ENCODE results near the gene DUOX1. TPM values are rescaled to one million over a fixed set of nuclear protein-coding genes. Genes with fewer than 3 reads are reported as not detected.

DUOX1 gene
- total and polyA plus RNA-seq, 12 donors, result 2.5 to 98.8 (median 23.6) TPM; not detected in 1

DNA sequence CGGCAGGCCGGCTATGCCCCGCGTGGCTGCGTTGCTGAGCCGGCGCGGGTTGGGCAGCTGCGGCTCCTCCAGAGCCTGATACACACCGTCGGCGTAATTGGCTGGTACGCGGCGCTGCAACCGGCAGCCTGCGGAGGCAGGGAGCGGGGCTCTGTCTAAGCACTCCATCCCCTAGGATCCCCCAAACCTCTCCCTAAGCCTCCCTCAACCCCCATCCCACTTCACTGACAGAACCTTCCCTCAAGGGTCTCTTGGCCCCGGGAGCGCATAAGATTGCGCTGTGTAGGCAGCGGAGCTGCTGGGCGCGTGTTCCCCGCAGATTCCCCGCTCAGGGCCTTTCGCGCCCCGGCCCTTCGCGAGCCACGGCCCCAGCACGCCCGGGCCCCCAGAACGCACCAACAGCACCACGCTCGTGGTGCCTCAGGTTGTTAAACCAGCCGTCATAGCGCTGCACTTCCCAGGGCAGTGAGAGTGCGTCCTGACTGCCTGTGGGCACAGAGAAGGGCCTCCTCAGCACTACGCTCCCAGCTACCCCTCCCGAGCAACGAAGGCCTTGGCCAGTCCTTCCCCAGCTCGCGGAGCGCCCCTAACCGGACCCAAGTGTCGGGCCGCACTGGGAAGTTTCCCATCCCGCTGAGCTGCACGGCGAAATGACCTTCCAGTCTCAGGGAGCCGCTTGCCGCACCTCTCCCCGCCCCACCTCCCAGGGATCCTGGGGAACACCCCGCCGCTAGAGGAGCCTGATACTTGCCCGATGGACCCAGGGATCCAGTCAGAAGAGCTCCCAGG, 17.0 kb upstream of the DUOX1 start:
- Histone ChIP-seq H3K9me3 (replicated peaks in 1 of 3) (no peaks in the 10 kb centered on the region), H3K4me3 (no peak overlapping the region), H3K4me1 (replicated peaks in 1 of 2) (peaks cover 6 to 18% of the 10 kb centered on the region in 2 donors), H3K27me3 (peaks cover 72% of the 10 kb centered on the region), H3K27ac (no peak overlapping the region), H3K36me3 (replicated peaks in 1 of 2) (no peaks in the 10 kb centered on the region)
- intact Hi-C loops (cut with DNase I), result loop anchor here in 1 of 2 donors (10.0 kb wide), 2 partner anchors 58 to 138 kb away; no protein-coding TSS in a partner anchor
- TF ChIP-seq POLR2A (IDR thresholded peaks at IDR 0.05), result no peak
- TF ChIP-seq, protein P1, sequence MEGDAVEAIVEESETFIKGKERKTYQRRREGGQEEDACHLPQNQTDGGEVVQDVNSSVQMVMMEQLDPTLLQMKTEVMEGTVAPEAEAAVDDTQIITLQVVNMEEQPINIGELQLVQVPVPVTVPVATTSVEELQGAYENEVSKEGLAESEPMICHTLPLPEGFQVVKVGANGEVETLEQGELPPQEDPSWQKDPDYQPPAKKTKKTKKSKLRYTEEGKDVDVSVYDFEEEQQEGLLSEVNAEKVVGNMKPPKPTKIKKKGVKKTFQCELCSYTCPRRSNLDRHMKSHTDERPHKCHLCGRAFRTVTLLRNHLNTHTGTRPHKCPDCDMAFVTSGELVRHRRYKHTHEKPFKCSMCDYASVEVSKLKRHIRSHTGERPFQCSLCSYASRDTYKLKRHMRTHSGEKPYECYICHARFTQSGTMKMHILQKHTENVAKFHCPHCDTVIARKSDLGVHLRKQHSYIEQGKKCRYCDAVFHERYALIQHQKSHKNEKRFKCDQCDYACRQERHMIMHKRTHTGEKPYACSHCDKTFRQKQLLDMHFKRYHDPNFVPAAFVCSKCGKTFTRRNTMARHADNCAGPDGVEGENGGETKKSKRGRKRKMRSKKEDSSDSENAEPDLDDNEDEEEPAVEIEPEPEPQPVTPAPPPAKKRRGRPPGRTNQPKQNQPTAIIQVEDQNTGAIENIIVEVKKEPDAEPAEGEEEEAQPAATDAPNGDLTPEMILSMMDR (IDR thresholded peaks at IDR 0.05), result no peak
- WGBS, 4 donors, result 2 to 7% (median 4%) methylated on average over 48 to 58 of the region's 58 CpGs; no CpG with 5 or more reads in 1 of the 4 donors
- DNase-seq, result no peak

DNA sequence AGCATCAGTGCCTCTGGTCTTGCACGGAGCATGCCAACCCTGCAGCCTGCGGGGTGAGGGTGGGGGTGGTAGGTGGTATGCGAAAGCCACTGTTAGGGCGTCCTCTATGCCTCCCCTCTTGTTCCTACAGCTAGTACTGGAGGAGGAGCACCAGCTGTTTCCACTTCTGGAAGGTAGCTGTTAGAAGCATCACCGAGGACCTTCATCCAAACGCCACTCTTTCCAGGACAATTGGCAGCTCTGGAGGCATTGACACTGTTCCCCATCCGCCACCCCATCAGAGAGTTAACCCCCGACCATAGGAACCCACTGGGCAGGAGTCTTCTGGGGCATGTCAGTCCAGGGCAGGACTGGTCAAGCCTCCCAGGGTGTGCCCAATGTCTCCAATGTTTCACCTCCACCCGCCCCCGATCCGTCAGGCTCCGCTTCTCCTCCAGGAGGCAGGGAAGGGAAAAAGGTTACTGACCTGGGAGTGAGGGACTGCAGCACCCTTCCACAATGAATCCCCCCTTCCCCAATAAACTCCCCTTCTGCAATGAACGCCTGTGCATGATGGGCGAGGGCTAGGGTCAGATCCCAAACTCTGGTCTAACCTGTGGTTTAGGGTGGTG, 16.3 kb upstream of the DUOX1 start:
- TF ChIP-seq, protein P1 (IDR thresholded peaks at IDR 0.05), result no peak
- TF ChIP-seq POLR2A (IDR thresholded peaks at IDR 0.05), result no peak
- H3K9me3 ChIP-seq (replicated peaks in 1 of 3), result no peaks in the 10 kb centered on the region
- 18 to 28% (median 26%) methylated on average over 11 to 14 of the region's 14 CpGs for WGBS, 4 donors
- no peak for DNase-seq
- H3K27ac ChIP-seq, result no peak overlapping the region
- intact Hi-C loops (cut with DNase I), result loop anchor here in 1 of 2 donors (10.0 kb wide), 2 partner anchors 59 to 139 kb away; no protein-coding TSS in a partner anchor
- H3K4me3 ChIP-seq, result no peak overlapping the region
- H3K27me3 ChIP-seq, result peaks cover 72% of the 10 kb centered on the region
- H3K36me3 ChIP-seq (replicated peaks in 1 of 2), result no peaks in the 10 kb centered on the region
- H3K4me1 ChIP-seq (replicated peaks in 1 of 2), result peaks cover 6 to 19% of the 10 kb centered on the region in 2 donors

DNA sequence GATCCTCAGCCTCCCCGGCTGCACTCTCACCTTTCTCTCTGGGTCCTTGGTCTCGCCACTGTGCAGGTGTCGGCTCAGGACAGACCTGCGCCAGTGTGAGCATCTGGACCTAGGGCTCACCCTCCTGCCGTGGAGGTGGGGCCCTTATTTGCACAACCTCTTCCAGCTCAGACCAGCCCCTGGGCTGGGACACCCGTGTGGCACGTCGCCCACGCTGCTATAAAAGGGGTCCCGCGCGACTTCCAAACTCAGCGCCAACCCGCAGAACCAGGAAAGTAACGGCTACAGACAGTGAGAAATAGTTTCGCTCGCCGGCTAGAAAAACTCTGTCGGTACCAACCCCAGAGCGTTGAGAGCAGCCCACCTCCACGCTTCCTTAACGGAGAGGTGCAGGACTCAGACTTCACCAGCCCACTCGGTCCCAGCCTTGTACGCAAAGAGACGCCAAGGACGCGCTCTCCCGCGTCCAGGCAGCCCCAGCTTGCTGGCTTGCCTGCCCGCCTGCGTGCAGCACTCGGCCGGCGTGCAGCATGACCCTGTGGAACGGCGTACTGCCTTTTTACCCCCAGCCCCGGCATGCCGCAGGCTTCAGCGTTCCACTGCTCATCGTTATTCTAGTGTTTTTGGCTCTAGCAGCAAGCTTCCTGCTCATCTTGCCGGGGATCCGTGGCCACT, 15.6 kb upstream of the DUOX1 start, which contains the start of the genes DUOX2 and DUOXA2:
DUOX2 (minus strand) TSS at position 97 of the 675 bp plus-strand sequence. CDS start 761 bp downstream, outside the sequence.
DUOXA2 (plus strand) TSS at position 251 of the 675 bp plus-strand sequence; CDS start at position 531, 280 bp downstream.
- Histone ChIP-seq H3K4me1 (replicated peaks in 1 of 2) (peaks cover 6 to 19% of the 10 kb centered on the region in 2 donors), H3K36me3 (replicated peaks in 1 of 2) (no peaks in the 10 kb centered on the region), H3K27ac (no peak within 1 kb of the TSS), H3K27me3 (peaks cover 66% of the 10 kb centered on the region), H3K9me3 (replicated peaks in 1 of 3) (no peaks in the 10 kb centered on the region), H3K4me3 (peak within 1 kb of the TSS in 1 of 4 donors; percentile 9)
- TF ChIP-seq, protein P1 (IDR thresholded peaks at IDR 0.05), result no peak
- TF ChIP-seq POLR2A (IDR thresholded peaks at IDR 0.05), result no peak
- DNase-seq, result peak in 2 of 7 donors; percentile 27 to 55
- 3 to 5% (median 4%) methylated on average over 27 to 42 of the region's 42 CpGs for WGBS, 4 donors
- intact Hi-C loops (cut with DNase I), result loop anchor here in 1 of 2 donors (10.0 kb wide), 2 partner anchors 59 to 139 kb away; no protein-coding TSS in a partner anchor

Measured in adrenal gland (tissue), 12 donors.